ENCODE measurements around the gene EHD4.

- TF ChIP-seq CTCF (conservative IDR thresholded peaks at IDR 0.05; ENCODE audit: low read length): no peak
- no peak for TF ChIP-seq EZH2phosphoT487 (IDR thresholded peaks at IDR 0.05; ENCODE audit: borderline replicate concordance)
Observed at GRCh38 chr15:41970456-41970855, 1.9 kb downstream of the EHD4 start.

Data from Loucy (cell line).